GM12878 (cell line): ENCODE data around the gene UBAP2. TPM values are rescaled to one million over a fixed set of nuclear protein-coding genes. Genes with fewer than 3 reads are reported as not detected.

ENCODE experiments used
- ATAC-seq: fragments of 200-7000 bp; cut with Tn5 transposase; 3 replicates; pipeline ENCODE4 v1.9.1; 2020; ENCODE audit warnings: mild to moderate bottlenecking, moderate library complexity
- BruUV-seq: library from RNA; stranded (reverse); fragments of 400-500 nt; replicated peaks from 2 replicates; lab custom pipeline; 2021; lab: Mats Ljungman, UMichigan
- CTCF ChIA-PET: fragments of 300-600 bp; sonication (Branson Sonifier 250); formaldehyde crosslinking; extraction: SDS; loops from one replicate; lab custom pipeline; 2021; ENCODE audit warnings: inconsistent platforms; lab: Yijun Ruan, JAX
- POLR2A ChIA-PET: fragments of 350-600 bp; formaldehyde crosslinking; extraction: SDS; loops from one replicate; lab custom pipeline; 2021; ENCODE audit warnings: inconsistent platforms; lab: Charles Lee
- RAD21 ChIA-PET: fragments of 300-600 bp; sonication (Branson Sonifier 250); formaldehyde crosslinking; loops from one replicate; lab custom pipeline; 2023; ENCODE audit warnings: antibody characterized with exemption; ENCODE audit not compliant: unreplicated experiment; lab: Charles Lee
- SMC1A ChIA-PET: fragments of 300-600 bp; sonication (Branson Sonifier 250); formaldehyde crosslinking; loops from one replicate; lab custom pipeline; 2023; ENCODE audit not compliant: unreplicated experiment, uncharacterized antibody; lab: Charles Lee
- DNase-seq: peaks from one replicate; pipeline ENCODE4 v3.0.0-alpha.2; 2011; ENCODE audit warnings: low read depth, low spot score
- FAIRE-seq: peaks from 3 replicates; lab custom pipeline; 2011; peaks lifted over from hg19 to GRCh38; lab: Jason Lieb, UNC
- H2AFZ ChIP-seq: 2 replicates; pipeline ENCODE4 v1.6.0; 2011; ENCODE audit warnings: low read depth, low read length, control low read depth; ENCODE audit not compliant: control insufficient read depth
- H3K27ac ChIP-seq: 2 replicates; pipeline ENCODE4 v1.5.1; 2011; ENCODE audit warnings: control low read depth; ENCODE audit not compliant: control insufficient read depth, insufficient read depth
- H3K27me3 ChIP-seq, 2 experiments: replicated peaks in 1 of 2; 2 replicates each; pipeline versions ENCODE4 v1.6.0 to v1.6.1; 2011; ENCODE audit warnings: low read length in 1 of 2; ENCODE audit not compliant: control insufficient read depth in 2 of 2, insufficient read depth in 2 of 2
- H3K36me3 ChIP-seq, 2 experiments: 2 replicates each; pipeline ENCODE4 v1.5.1; 2011; ENCODE audit warnings: low read length in 1 of 2; ENCODE audit not compliant: control insufficient read depth in 2 of 2, insufficient read depth in 2 of 2
- H3K4me1 ChIP-seq: 2 replicates; pipeline ENCODE4 v1.6.1; 2011; ENCODE audit warnings: mild to moderate bottlenecking, low read length, moderate library complexity, mixed read lengths; ENCODE audit not compliant: control insufficient read depth, insufficient read depth
- H3K4me2 ChIP-seq: 2 replicates; pipeline ENCODE4 v1.6.0; 2011; ENCODE audit warnings: control low read depth; ENCODE audit not compliant: control insufficient read depth, insufficient read depth
- H3K4me3 ChIP-seq: fragments of 200-600 bp; sonication (generic); 2 replicates; pipeline ENCODE4 v1.5.1; 2016
- H3K79me2 ChIP-seq: 2 replicates; pipeline ENCODE4 v1.6.0; 2011; ENCODE audit warnings: low read length; ENCODE audit not compliant: control insufficient read depth, insufficient read depth
- H3K9ac ChIP-seq: 2 replicates; pipeline ENCODE4 v1.8.0; 2011; ENCODE audit warnings: low read length, control low read depth, mixed read lengths; ENCODE audit not compliant: control insufficient read depth, insufficient read depth
- H3K9me3 ChIP-seq: replicated peaks from 3 replicates; pipeline ENCODE4 v1.5.1; 2011; ENCODE audit warnings: mild to moderate bottlenecking, low read length; ENCODE audit not compliant: control insufficient read depth, insufficient read depth
- H4K20me1 ChIP-seq: 2 replicates; pipeline ENCODE4 v1.6.0; 2011; ENCODE audit not compliant: control insufficient read depth, insufficient read depth
- ATF3 ChIP-seq: IDR thresholded peaks from 2 replicates; pipeline ENCODE4 v1.6.1; 2011; ENCODE audit warnings: low read depth, mild to moderate bottlenecking, low read length, moderate library complexity, borderline replicate concordance; ENCODE audit errors: extremely low read depth
- BACH1 ChIP-seq: fragments of 450-650 bp; IDR thresholded peaks from 2 replicates; pipeline ENCODE4 v1.6.1; 2017; ENCODE audit warnings: mild to moderate bottlenecking, borderline replicate concordance
- BMI1 ChIP-seq: fragments of 450-650 bp; IDR thresholded peaks from 2 replicates; pipeline ENCODE4 v1.6.1; 2016; ENCODE audit warnings: mild to moderate bottlenecking, moderate library complexity, borderline replicate concordance
- CREM ChIP-seq: IDR thresholded peaks from 2 replicates; pipeline ENCODE4 v1.6.1; 2014; ENCODE audit warnings: antibody characterized with exemption, low read depth
- FOS ChIP-seq: IDR thresholded peaks from 3 replicates; pipeline ENCODE4 v1.6.1; 2011; ENCODE audit warnings: borderline replicate concordance; ENCODE audit not compliant: insufficient read length; ENCODE audit errors: extremely low read depth
- RFX5 ChIP-seq: IDR thresholded peaks from 2 replicates; pipeline ENCODE4 v1.6.1; 2011; ENCODE audit warnings: low read depth, low read length, improper control_type of control experiment
- SREBF1 ChIP-seq: IDR thresholded peaks from 2 replicates; pipeline ENCODE4 v1.6.1; 2012; ENCODE audit warnings: mild to moderate bottlenecking, low read length
- STAT3 ChIP-seq: IDR thresholded peaks from 2 replicates; pipeline ENCODE4 v1.6.1; 2011; ENCODE audit warnings: low read depth, low read length, improper control_type of control experiment
- TBL1XR1 ChIP-seq: IDR thresholded peaks from 2 replicates; pipeline ENCODE4 v1.6.1; 2012; ENCODE audit warnings: low read depth, low read length, improper control_type of control experiment
- TCF7 ChIP-seq: IDR thresholded peaks from 2 replicates; pipeline ENCODE4 v1.6.1; 2014; ENCODE audit warnings: antibody characterized with exemption, borderline replicate concordance
- USF1 ChIP-seq: IDR thresholded peaks from 2 replicates; pipeline ENCODE4 v1.6.1; 2011; ENCODE audit warnings: borderline replicate concordance, low read depth, mild to moderate bottlenecking, moderate library complexity, mixed read lengths, low read length; ENCODE audit not compliant: insufficient read depth; ENCODE audit errors: extremely low read length
- USF2 ChIP-seq: IDR thresholded peaks from 2 replicates; pipeline ENCODE4 v1.6.1; 2011; ENCODE audit warnings: low read depth, low read length, improper control_type of control experiment, borderline replicate concordance
- WGBS: methylation state at CpG from one replicate; pipeline ENCODE4 v1.1.6; 2016; ENCODE audit warnings: low lambda C conversion rate; ENCODE audit not compliant: insufficient replicate concordance, insufficient coverage; ENCODE audit errors: missing lambda C conversion rate; 5-methylcytosine and 5-hydroxymethylcytosine counted together
- in situ Hi-C: fragments of 300-500 bp; cut with MboI; formaldehyde crosslinking; loops from 9 replicates; pipeline ENCODE4 v1.14.3; 2018; ENCODE audit warnings: mixed read lengths
- intact Hi-C: fragments of 100-400 bp; cut with micrococcal nuclease; formaldehyde crosslinking; loops from one replicate; pipeline ENCODE4 v1.14.2; 2022; ENCODE audit not compliant: unreplicated experiment
- polyA plus RNA-seq, 11 experiments: library from polyadenylated mRNA; depleted of rRNA in 4 of 11; unstranded in 6 of 11; stranded (reverse) in 5 of 11; fragments of >200 nt; fragmentation: Nextera tagmentation in 4 of 11; fragmentation: Illumina TruSeq in 1 of 11; extraction: Ambion mirVana in 4 of 11; extraction: Trizol in 1 of 11; gene quantifications; 1 replicate in 1 of 11; 2 replicates in 10 of 11; pipeline versions ENCODE4 v1.2.1 to v1.2.3, GENCODE V29; 2011 to 2016; ENCODE audit warnings: inconsistent platforms in 2 of 11, missing spikeins in 2 of 11, low read depth in 1 of 11
- total RNA-seq, 4 experiments: library from RNA; depleted of rRNA in 3 of 4; stranded (reverse); fragments of >200 nt in 3 of 4; fragmentation: Illumina TruSeq in 1 of 4; extraction: Trizol in 1 of 4; gene quantifications; 2 replicates each; pipeline versions ENCODE4 v1.2.1 to v1.2.3, GENCODE V29; 2013 to 2021

The UBAP2 gene
- total and polyA plus RNA-seq, 10 of the 15 experiments (the other 5 are each of a cell fraction or from before 2014, with no cell fraction given), result 8.5 to 48.2 (median 28.1) TPM

GRCh38 chr9:34036625-34037024 lies 12.1 kb downstream of the UBAP2 start:
- FAIRE-seq, result no peak
- no peak for DNase-seq
- Histone ChIP-seq H3K9ac (no peak overlapping the region), H3K36me3 (peaks cover 0 to 2% of the 10 kb centered on the region in 2 experiments; a peak in 2 of 4 replicates), H3K4me2 (no peak overlapping the region), H3K79me2 (peaks cover 48% of the 10 kb centered on the region), H2AFZ (no peak overlapping the region), H3K9me3 (no peaks in the 10 kb centered on the region), H3K27ac (no peak overlapping the region), H4K20me1 (no peaks in the 10 kb centered on the region), H3K4me1 (no peaks in the 10 kb centered on the region), H3K4me3 (no peak overlapping the region), H3K27me3 (no peaks in the 10 kb centered on the region)
- in situ Hi-C loops (no loop called here), intact Hi-C loops (no loop called here)
- TF ChIP-seq STAT3 (no peak), BACH1 (no peak), SREBF1 (no peak), ATF3 (no peak), FOS (no peak), USF2 (no peak), RFX5 (no peak), BMI1 (no peak), TBL1XR1 (no peak), CREM (no peak), USF1 (no peak), TCF7 (no peak)
- WGBS, result 96% methylated on average over 4 of the region's 5 CpGs
- ChIA-PET RAD21 (no interaction called here), POLR2A (no interaction called here), CTCF (interaction anchor here (0.9 kb wide), 1 partner anchor 37 kb away, joined by 3 read pairs; no protein-coding TSS in a partner anchor), SMC1A (no interaction called here)
- BruUV-seq, result no TSS peak
- ATAC-seq, result no peak; the same call in 2 of the 3 replicates
